Esophagus muscularis mucosa (tissue), 4 donors: ENCODE data around the gene STX17. TPM values are rescaled to one million over a fixed set of nuclear protein-coding genes. Genes with fewer than 3 reads are reported as not detected.

ENCODE experiments used
- DNase-seq: peaks from one replicate; pipeline ENCODE4 v3.0.0-alpha.2; 2017; ENCODE audit errors: extremely low spot score
- H3K27ac ChIP-seq, 4 donors: fragments of 200-600 bp; sonication (generic); replicated peaks in 1 of 4; 1 replicate in 3 of 4; 2 replicates in 1 of 4; pipeline ENCODE4 v1.5.1; 2016 to 2019; ENCODE audit warnings: mild to moderate bottlenecking in 1 of 4
- H3K27me3 ChIP-seq, 4 donors: fragments of 200-600 bp; sonication (generic); one replicate each; pipeline versions ENCODE4 v1.5.1 to v1.6.0; 2016 to 2019
- H3K36me3 ChIP-seq, 4 donors: fragments of 200-600 bp; sonication (generic); one replicate each; pipeline ENCODE4 v1.5.1; 2016 to 2019
- H3K4me1 ChIP-seq, 4 donors: fragments of 200-600 bp; sonication (generic); one replicate each; pipeline ENCODE4 v1.5.1; 2016 to 2019
- H3K4me3 ChIP-seq, 4 donors: fragments of 200-600 bp; sonication (generic); 1 replicate in 2 of 4; 2 replicates in 2 of 4; pipeline ENCODE4 v1.5.1; 2016 to 2019; ENCODE audit warnings: mild to moderate bottlenecking in 4 of 4, moderate library complexity in 1 of 4
- H3K9me3 ChIP-seq, 4 donors: fragments of 200-600 bp; sonication (generic); 1 replicate in 3 of 4; 2 replicates in 1 of 4; pipeline ENCODE4 v1.5.1; 2016 to 2019
- EP300 ChIP-seq: sonication (generic); formaldehyde crosslinking; IDR thresholded peaks from one replicate; pipeline ENCODE4 v1.6.1; 2017; ENCODE audit warnings: antibody characterized with exemption
- POLR2A ChIP-seq: fragments of 450-650 bp; IDR thresholded peaks from one replicate; pipeline ENCODE4 v1.6.1; 2017; ENCODE audit warnings: antibody characterized with exemption, moderate library complexity, mild to moderate bottlenecking, low read depth
- POLR2AphosphoS5 ChIP-seq, 2 donors: sonication (generic); formaldehyde crosslinking; IDR thresholded peaks; one replicate each; pipeline ENCODE4 v1.6.1; 2017; ENCODE audit warnings: antibody characterized with exemption in 2 of 2
- WGBS: methylation state at CpG from one replicate; pipeline ENCODE4 v1.1.5; 2018; 5-methylcytosine and 5-hydroxymethylcytosine counted together
- intact Hi-C: fragments of 100-400 bp; cut with DNase I; formaldehyde crosslinking; loops from one replicate; pipeline ENCODE4 v1.15.1; 2023
- total RNA-seq, 4 donors: library from RNA; depleted of rRNA; stranded (reverse); fragments of >200 nt; gene quantifications; one replicate each; pipeline versions ENCODE4 v1.1.0 to v1.2.1, GENCODE V29; 2016
- TF ChIP-seq, protein P1 (sequence below), 3 experiments: fragments of 200-600 bp in 2 of 3; fragments of 450-650 bp in 1 of 3; sonication (generic) in 2 of 3; IDR thresholded peaks; one replicate each; pipeline ENCODE4 v1.5.1; 2017 to 2019; ENCODE audit warnings: antibody characterized with exemption in 3 of 3, mild to moderate bottlenecking in 2 of 3, moderate library complexity in 1 of 3

Gene STX17
- total RNA-seq, 4 donors from 2014 or later, result 29.3 to 46.7 (median 38.4) TPM

DNA sequence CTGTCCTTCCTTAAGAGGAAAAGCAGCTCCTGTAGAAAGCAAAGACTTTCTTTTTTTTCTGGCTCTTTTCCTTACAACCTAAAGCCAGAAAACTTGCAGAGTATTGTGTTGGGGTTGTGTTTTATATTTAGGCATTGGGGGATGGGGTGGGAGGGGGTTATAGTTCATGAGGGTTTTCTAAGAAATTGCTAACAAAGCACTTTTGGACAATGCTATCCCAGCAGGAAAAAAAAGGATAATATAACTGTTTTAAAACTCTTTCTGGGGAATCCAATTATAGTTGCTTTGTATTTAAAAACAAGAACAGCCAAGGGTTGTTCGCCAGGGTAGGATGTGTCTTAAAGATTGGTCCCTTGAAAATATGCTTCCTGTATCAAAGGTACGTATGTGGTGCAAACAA is 42.5 kb upstream of the STX17 start:
- Histone ChIP-seq H3K9me3 (no peaks in the 10 kb centered on the region), H3K27me3 (no peaks in the 10 kb centered on the region), H3K4me1 (no peaks in the 10 kb centered on the region), H3K4me3 (no peak overlapping the region), H3K27ac (no peak overlapping the region), H3K36me3 (peaks cover 0 to 11% (median 0%) of the 10 kb centered on the region in 4 donors)
- no peak for TF ChIP-seq POLR2A
- TF ChIP-seq, protein P1, sequence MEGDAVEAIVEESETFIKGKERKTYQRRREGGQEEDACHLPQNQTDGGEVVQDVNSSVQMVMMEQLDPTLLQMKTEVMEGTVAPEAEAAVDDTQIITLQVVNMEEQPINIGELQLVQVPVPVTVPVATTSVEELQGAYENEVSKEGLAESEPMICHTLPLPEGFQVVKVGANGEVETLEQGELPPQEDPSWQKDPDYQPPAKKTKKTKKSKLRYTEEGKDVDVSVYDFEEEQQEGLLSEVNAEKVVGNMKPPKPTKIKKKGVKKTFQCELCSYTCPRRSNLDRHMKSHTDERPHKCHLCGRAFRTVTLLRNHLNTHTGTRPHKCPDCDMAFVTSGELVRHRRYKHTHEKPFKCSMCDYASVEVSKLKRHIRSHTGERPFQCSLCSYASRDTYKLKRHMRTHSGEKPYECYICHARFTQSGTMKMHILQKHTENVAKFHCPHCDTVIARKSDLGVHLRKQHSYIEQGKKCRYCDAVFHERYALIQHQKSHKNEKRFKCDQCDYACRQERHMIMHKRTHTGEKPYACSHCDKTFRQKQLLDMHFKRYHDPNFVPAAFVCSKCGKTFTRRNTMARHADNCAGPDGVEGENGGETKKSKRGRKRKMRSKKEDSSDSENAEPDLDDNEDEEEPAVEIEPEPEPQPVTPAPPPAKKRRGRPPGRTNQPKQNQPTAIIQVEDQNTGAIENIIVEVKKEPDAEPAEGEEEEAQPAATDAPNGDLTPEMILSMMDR (IDR thresholded peaks at IDR 0.05), result no peak
- no peak for TF ChIP-seq EP300
- no peak for TF ChIP-seq POLR2AphosphoS5 (IDR thresholded peaks at IDR 0.05)
- DNase-seq, result no peak
- WGBS, result 82% methylated on average over 2 of the region's 2 CpGs
- intact Hi-C loops, result no loop called here

DNA sequence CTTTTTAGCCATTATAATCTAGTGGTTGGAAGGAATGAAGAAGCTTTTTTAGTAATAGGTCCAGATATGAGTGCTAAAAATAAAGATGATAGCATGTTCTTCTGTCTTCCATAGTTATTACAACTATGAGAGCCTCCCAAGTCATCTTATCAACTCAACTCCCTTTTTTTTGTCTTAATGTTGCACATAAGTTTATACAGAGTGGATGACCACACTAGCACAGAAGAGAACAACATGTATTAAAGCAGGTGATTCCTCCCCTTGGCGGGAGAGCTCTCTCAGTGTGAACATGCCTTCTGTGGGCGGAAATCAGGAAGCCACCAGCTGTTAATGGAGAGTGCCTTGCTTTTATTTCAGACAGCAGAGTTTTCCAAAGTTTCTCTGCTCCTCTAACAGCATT is 40.1 kb upstream of the STX17 start:
- intact Hi-C loops, result no loop called here
- no peak overlapping the region for H3K27ac ChIP-seq
- DNase-seq, result no peak
- H3K4me3 ChIP-seq, result no peak overlapping the region
- WGBS, result 76% methylated on average over 2 of the region's 2 CpGs
- TF ChIP-seq POLR2A (no peak), POLR2AphosphoS5 (IDR thresholded peaks at IDR 0.05) (no peak), EP300 (no peak)
- TF ChIP-seq, protein P1 (IDR thresholded peaks at IDR 0.05), result no peak
- no peaks in the 10 kb centered on the region for H3K9me3 ChIP-seq
- no peaks in the 10 kb centered on the region for H3K27me3 ChIP-seq
- no peaks in the 10 kb centered on the region for H3K4me1 ChIP-seq
- peaks cover 0 to 11% (median 0%) of the 10 kb centered on the region in 4 donors for H3K36me3 ChIP-seq

DNA sequence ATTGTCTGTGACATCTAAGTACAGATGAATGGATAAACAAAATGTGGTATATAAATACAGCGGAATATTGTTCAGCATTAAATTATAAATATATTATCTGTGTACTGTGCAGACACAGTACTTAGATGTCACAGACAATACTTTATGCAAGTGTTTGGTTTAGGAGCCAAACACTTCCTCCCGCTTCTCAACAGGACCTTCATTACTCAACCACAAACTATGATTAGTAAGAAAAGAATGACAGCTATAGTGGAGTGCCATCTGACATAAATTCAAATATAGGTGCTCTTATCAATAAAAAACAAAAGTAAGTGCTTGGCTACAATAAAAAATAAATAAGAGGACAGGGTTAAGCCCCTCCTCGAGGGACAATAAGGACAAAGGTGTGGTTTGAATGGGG is 38.9 kb upstream of the STX17 start:
- Histone ChIP-seq H3K27me3 (no peaks in the 10 kb centered on the region), H3K36me3 (peaks cover 0 to 11% (median 0%) of the 10 kb centered on the region in 4 donors), H3K27ac (no peak overlapping the region), H3K9me3 (no peaks in the 10 kb centered on the region), H3K4me3 (no peak overlapping the region), H3K4me1 (no peaks in the 10 kb centered on the region)
- WGBS, result 60% methylated on average over 3 of the region's 3 CpGs
- no peak for DNase-seq
- intact Hi-C loops, result no loop called here
- TF ChIP-seq POLR2AphosphoS5 (IDR thresholded peaks at IDR 0.05) (no peak), EP300 (no peak), POLR2A (no peak)
- TF ChIP-seq, protein P1 (IDR thresholded peaks at IDR 0.05), result no peak

DNA sequence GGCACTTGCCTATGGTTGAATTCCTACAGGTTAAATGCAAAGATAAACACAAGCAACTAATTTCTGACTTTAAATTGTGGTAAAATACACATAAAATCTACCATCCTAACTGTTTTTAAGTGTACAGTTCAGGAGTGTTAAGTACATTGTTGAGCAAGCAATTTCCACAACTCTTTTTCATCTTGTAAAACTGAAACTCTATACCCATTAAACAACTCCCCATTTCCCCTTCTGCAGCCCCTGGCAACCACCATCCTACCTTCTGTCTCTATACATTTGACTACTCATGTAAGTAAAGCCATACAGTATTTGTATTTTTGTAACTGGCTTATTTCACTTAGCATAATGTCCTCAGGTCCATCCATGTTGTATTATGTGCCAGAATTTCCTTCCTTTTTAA is 38.5 kb upstream of the STX17 start:
- Histone ChIP-seq H3K36me3 (peaks cover 0 to 11% (median 0%) of the 10 kb centered on the region in 4 donors), H3K4me1 (no peaks in the 10 kb centered on the region), H3K27me3 (no peaks in the 10 kb centered on the region), H3K4me3 (no peak overlapping the region), H3K27ac (no peak overlapping the region), H3K9me3 (no peaks in the 10 kb centered on the region)
- DNase-seq, result no peak
- intact Hi-C loops, result no loop called here
- TF ChIP-seq POLR2AphosphoS5 (IDR thresholded peaks at IDR 0.05), result no peak
- TF ChIP-seq, protein P1 (IDR thresholded peaks at IDR 0.05), result no peak
- TF ChIP-seq POLR2A, result no peak
- TF ChIP-seq EP300, result no peak

DNA sequence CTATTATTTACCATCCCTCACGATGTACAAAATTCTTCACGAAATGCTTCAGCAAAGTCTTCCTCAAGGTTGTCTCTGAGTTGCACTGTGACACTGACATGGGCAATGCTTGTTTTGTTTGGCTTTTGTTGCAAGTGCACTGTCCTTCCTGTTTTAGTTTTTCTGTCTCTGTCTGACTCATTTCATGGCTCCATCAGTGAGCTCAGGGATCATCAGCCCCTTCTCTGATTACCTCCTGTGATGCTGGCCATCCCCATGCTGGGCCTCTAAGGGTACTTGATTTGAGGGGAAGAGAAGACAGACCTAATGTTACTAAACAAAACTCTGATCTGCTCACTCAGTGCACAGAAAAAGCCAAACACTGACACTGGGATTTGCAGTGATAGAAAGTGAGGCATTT is 37.6 kb upstream of the STX17 start:
- Histone ChIP-seq H3K36me3 (peaks cover 0 to 7% (median 0%) of the 10 kb centered on the region in 4 donors), H3K27ac (no peak overlapping the region), H3K9me3 (no peaks in the 10 kb centered on the region), H3K27me3 (no peaks in the 10 kb centered on the region), H3K4me3 (no peak overlapping the region), H3K4me1 (no peaks in the 10 kb centered on the region)
- 88% methylated on average over 2 of the region's 2 CpGs for WGBS
- TF ChIP-seq POLR2AphosphoS5 (IDR thresholded peaks at IDR 0.05) (no peak), POLR2A (no peak), EP300 (no peak)
- TF ChIP-seq, protein P1 (IDR thresholded peaks at IDR 0.05), result no peak
- intact Hi-C loops, result no loop called here
- no peak for DNase-seq
